ENCODE measurements around the gene HK1.

HK1 gene

DNA sequence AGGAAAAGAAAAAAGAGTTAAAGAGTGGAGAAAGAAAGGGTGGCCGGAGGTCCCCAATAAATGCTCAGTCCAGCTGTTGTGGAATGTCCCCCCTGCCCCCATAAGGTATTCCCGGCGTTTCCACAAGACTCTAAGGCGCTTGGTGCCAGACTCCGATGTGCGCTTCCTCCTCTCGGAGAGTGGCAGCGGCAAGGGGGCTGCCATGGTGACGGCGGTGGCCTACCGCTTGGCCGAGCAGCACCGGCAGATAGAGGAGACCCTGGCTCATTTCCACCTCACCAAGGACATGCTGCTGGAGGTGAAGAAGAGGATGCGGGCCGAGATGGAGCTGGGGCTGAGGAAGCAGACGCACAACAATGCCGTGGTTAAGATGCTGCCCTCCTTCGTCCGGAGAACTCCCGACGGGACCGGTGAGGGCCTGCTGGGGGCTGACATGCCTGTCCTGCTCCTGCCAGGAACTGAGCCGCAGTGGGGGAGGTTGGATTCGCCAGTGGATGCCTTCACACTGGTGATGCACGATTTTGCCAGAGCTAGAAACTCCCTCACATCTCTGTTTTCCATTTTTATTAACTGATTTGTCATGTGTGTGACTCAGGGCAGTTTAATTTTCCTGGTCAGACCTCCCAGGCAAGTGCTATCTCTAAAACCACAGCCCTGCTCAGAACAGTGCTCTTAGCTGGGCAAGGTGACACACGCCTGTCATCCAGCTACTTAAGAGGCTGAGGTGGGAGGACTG is 104.3 kb downstream of the HK1 start:
- DNase-seq = no peak

DNA sequence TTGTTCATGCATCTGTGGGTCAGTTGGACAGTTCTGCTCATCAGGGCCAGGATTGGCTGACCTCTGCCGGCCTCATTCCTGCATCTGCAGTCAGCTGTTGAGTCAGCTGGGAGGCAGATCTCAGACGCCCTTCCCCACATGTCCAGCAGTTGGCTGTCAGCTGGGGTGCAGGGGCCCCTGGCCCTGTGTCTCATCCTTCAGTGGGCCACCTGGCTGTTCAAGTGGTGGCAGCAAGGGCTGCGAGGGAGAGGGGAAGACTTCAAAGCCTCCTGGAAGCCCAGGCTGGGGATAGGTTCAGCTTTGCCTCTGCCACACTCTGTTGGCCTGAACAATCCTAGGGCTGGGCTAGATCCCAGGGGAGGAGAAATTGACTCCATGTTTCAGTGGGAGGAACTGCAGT is 105.3 kb downstream of the HK1 start:
- no peak for DNase-seq

DNA sequence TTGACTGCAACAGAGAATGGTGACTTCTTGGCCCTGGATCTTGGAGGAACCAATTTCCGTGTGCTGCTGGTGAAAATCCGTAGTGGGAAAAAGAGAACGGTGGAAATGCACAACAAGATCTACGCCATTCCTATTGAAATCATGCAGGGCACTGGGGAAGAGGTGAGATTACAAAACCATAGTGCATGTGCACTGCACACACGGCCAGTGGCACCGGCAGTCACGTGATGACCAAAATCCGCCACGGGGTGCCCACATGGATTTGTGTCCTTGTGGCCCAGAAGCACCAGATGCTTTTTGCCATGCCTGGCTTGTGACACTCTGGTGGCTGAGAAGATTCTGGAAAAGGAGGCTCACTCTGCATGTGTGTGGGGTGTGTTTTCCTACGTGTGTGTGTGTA is 106.0 kb downstream of the HK1 start:
- no peak for DNase-seq

DNA sequence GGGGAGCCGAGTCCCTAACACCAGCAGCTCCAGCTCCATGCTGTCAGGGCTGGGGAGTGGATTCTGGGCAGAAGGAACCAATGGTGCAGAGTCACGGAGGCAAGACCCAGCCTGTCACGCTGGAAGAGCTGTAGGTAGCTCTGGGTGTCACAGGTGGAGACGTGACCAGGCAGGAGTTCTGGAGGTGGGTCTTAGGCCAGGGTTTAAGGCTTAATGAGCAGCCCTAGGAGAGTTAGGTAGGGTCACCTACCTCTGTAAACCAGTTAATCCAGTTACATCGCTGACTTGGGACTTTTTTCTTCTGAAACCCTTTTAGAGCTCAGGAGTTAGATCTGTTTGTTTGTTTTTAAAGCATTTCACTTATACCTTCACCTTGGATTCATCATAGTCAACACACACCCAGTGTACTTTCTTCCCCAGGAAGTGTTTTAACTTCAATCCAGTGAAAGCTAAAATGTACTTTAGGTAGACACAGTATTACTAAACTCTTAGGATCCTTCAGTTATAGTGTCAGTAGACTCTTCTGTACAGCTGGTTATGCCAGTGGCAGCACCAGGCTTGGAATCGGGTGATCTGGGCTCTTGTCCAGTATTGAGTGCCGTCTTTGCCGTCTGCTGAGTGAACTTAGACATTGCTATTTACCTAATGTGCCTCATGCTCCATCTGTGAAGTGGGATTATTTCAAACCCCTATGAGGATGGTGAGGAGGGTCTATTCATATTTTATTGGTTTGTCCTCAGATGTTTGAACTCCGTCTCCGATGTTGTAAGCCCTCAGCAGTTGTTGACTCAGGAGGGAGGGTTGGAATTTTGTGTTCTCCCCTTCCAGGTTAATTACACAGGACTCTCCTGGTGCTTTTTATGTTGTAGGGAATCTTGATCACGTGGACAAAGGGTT is 107.4 kb downstream of the HK1 start:
- no peak for DNase-seq

DNA sequence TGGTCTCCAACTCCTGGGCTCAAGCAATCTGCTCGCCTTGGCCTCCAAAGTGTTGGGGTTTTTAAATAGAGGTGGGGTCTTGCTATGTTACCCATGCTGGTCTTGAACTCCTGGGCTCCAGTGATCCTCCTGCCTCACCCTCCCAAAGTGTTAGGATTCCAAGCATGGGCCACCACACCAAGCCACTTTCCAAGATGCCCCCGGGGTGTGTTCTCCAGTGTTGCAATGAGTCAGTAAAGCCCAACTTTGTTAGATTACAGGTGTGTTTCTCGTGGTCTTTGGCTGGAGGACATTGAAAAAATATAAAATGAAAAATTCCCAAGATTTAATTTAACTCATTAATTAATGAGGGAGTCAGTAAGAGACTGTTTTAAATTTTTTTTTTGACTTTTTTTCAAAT is 109.2 kb downstream of the HK1 start:
- no peak for DNase-seq

DNA sequence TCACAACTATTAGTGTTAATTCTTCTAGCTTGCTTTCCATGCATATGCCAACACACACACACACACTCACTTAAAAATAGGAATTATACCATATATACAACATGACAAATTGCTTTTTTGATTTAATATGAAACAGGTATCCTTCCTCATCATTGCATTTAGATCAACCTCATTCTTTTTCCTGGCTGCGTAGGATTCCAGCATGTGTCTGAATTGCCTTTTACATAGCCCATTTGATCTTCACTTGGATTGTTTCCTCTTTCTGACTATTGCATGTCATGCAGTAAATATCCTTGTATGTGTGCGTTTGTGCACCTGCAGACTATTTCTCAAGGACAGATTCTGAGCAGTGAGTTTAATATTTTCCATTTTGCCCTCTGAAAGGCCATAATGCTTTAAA is 110.2 kb downstream of the HK1 start:
- no peak for DNase-seq

DNA sequence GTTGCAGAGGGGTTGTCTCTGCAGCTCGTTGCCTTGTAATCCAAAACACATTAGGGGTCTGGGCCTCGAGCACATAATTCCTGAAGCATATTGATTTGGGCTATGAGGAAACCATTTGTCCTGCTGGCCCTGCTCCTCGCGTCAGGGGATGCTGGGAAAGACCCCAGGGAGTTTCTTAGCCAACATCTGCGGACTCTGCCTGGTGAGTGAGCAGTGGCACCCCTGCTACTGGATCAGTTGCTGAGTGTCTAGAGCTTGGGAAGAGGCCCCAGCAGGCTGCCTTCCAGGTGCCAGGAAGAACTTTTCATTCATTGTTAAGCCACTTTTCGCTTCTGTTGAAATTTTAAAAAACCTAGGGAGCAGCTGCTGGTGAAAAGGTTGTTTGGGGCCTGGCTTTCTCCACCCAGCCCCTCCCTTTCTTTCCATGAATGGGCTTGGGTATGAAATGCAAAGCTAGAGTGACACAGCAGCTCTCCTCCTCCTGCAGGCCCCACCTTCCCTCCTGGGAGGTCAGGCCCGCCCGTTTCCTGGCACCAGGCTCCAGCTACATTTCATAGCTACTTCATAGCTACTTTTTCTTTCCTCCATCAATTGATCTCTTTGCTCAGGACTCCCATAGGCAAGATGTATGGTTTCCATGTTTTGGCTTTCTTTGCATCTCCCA is 111.7 kb downstream of the HK1 start:
- no peak for DNase-seq

DNA sequence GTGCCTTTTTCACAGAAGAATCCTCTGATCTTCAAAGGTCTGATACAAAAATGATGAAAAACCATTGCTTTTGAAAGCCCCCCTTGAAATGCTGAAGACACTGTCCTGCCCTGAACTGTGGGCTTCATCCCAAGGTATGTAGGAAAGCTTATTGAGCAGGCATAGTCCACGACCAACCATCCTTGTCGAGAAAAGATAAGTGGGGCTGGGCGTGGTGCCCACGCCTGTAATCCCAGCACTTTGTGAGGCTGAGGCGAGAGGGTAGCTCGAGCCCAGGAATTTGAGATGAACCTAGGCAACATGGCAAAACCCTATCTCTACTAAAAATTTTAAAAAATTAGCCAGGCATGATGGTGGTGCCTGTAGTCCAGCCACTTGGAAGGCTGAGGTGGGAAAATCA is 112.9 kb downstream of the HK1 start:
- no peak for DNase-seq

DNA sequence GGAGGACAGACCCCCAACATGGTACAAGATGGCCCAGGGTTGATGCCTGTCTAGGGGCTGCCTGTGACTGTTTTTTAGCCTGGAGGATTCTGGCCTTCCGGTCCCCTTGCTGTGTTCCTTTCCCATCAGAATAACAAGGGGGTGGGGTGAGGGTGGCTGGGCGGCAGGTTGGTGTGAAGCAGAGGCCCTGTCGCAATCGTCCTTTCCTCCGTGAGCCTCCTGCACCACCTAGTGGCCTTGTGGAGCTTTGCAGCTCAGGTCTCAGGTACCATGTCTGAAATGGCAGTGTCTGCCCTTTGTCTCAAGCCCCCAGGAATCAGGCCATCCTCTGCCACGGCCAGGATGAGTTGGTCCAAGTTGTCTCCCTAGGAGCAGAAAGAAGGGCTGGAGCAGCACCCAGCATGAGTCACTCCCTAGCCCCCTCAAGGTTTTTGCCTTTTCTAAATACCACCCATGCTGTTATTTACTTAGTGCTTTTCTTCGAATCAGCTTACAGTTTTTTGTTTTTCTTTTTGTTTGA is 114.2 kb downstream of the HK1 start:
- DNase-seq = peak; percentile 78

DNA sequence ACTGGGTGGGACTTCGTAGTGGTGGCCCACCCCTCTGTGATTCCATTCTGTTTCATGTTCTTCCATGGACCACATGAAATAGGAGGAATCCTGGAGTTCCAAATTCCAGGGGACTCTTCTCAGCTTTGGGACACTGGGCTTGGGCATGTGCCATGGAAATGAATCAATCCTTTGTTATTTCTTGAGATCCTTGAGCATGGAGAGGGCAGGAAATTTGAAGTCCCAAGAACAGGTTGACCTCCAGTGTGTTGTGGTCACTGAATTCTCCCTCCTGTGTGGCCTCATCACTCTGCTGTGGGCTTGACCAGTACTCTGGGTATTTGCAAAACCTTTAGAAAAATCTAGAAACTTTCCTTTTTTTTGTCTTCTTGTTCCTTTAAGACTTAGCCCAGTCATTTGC is 115.7 kb downstream of the HK1 start:
- no peak for DNase-seq

DNA sequence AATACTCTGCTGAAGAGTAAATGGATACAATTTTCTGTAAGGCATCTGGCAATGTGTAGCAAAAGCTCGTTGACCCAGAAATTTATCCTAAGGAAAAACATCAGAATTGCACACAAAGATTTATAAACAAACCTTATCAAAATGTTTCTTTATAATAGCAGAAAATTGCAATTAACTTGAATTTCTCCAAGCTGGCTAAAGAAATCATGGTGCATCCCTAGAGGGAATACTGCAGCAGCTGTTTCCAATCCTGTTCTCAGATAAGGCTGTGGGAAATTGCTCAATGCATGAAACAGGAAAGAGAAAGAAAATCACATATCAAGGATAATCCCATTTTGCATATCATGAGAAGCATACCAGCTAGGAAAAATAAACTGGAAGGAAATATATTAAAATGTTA is 119.7 kb downstream of the HK1 start:
- no peak for DNase-seq

DNA sequence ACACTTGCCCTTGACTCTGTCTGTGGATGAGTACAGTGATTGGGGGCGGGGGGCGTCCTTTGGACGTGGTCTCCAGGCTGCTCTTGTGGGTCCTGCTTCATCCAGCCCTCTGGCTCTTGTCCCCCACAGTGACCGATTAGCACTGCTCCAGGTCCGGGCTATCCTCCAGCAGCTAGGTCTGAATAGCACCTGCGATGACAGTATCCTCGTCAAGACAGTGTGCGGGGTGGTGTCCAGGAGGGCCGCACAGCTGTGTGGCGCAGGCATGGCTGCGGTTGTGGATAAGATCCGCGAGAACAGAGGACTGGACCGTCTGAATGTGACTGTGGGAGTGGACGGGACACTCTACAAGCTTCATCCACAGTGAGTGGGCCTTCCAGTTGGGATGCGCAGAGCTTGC is 120.2 kb downstream of the HK1 start:
- no peak for DNase-seq

DNA sequence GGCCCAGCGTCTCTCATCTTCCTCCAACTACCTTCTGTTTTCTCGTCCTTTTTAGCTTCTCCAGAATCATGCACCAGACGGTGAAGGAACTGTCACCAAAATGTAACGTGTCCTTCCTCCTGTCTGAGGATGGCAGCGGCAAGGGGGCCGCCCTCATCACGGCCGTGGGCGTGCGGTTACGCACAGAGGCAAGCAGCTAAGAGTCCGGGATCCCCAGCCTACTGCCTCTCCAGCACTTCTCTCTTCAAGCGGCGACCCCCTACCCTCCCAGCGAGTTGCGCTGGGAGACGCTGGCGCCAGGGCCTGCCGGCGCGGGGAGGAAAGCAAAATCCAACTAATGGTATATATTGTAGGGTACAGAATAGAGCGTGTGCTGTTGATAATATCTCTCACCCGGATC is 122.6 kb downstream of the HK1 start:
- DNase-seq = no peak

DNA sequence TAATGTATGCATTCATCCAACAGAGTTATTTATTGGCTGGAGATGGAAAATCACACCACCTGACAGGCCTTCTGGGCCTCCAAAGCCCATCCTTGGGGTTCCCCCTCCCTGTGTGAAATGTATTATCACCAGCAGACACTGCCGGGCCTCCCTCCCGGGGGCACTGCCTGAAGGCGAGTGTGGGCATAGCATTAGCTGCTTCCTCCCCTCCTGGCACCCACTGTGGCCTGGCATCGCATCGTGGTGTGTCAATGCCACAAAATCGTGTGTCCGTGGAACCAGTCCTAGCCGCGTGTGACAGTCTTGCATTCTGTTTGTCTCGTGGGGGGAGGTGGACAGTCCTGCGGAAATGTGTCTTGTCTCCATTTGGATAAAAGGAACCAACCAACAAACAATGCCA is 123.1 kb downstream of the HK1 start:
- DNase-seq = no peak

DNA sequence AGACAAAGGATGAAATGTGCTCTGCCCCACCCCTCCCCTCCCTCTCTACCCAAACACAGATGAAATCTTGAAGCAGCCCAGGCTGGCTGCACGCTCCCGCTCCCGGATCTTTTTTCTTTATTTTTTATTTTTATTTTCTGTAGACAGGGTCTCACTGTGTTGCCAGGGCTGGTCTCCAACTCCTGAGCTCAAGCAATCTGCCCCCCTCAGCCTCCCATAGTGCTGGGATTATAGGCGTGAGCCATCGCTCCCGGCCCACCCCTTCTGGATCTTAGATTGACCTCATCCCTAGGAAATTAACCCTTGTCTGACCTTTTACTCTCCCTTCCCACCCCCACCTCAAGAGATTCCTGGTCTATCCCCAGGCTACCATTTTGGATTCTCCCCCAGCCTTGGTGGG is 124.1 kb downstream of the HK1 start:
- no peak for DNase-seq

DNA sequence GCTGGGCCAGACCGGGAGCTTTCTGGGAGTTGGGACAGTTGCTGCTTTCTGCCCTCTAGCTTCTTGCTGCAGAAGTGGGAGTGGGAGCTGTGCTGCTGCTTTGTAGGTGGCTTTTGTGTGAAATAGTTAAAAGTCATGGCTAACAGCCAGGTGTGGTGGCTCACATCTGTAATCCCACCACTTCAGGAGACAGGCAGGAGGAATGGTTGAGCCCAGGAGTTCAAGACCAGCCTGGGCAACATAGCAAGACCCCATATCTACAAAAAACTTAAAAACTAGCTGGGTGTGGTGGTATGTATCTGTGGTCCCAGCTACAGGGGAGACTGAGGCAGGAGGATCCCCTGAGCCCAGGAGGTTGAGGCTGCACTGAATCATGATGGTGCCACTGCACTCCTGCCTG is 124.8 kb downstream of the HK1 start:
- DNase-seq = no peak

DNA sequence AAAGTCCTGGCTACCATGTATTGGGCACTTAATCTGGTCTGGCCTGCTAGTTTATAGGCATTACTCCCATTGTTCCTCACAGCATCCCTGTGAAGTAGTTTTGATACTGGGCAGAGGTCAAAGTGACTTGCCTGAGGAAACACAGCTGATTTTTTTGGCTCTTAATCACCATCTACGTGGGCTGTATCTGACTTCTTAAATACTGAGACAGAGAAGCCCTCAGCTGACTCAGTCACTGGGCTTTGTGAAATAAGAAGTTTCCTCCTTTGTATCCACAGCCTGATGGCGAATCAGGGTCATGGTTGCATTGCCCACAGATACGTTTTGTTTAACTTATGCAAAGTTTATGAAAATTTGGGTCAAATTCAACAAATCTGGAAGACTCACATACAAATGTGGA is 125.2 kb downstream of the HK1 start:
- no peak for DNase-seq

DNA sequence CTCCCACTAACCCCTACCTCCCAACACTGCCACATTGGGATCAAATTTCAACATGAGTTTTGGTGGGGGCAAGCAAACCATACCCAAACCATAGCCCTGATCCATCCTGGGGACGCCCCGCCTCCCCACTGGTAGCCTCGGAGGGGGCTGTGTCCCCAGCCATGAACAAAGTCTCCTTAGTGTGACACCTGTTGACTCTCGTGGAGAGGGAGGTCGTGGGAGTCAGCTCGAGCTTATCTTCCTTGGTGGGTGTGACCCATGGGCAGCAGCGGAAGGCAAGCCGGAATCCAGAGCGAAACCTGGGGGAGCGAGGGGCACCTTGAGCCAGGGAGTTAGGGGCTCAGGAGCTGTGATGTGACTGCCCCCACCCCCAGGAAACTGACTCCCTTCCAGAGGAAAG is 126.5 kb downstream of the HK1 start:
- no peak for DNase-seq

DNA sequence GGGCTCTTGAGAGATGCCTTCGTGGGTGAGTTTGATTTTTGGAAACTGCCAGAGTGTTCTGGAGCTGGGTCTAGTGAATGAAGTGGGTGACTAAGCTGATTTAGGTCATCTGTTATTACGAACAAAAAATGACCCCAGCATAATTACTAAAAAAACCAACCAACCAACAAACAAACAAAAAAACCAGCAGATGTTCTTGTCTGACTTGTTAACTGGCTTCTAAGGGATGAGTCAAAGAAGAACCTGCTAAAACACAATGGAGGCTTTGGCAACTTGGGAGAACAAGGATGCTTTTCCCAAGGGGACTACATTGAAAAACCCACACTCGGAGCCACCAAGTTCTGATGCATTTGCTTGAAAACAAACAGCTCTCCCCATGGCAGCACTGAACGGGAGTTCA is 126.9 kb downstream of the HK1 start:
- no peak for DNase-seq

DNA sequence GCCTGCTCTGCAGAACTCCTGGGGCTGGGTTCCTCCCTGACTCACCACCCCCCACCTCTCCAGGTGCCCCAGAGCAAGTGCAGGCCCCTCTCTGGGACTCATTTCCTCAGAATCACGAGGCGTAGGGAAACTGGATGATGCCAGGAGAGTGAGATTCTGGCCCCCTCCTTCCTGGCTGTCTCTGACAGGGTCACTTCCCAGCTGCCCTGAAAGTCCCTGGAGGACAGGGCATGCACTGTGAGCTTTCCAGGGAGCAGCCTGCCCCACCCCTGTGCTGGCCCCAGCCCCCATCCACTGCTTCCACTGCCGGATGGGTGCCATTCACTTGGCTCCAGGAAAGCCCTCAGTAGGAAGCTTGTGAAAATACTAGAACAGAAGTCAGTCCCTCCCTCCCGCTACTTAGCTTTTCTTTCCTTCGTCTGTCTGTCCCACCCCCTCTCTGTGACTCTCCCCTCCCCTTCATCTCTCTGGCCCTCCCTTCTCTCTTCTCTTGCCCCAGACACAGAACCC is 128.1 kb downstream of the HK1 start:
- DNase-seq = no peak

DNA sequence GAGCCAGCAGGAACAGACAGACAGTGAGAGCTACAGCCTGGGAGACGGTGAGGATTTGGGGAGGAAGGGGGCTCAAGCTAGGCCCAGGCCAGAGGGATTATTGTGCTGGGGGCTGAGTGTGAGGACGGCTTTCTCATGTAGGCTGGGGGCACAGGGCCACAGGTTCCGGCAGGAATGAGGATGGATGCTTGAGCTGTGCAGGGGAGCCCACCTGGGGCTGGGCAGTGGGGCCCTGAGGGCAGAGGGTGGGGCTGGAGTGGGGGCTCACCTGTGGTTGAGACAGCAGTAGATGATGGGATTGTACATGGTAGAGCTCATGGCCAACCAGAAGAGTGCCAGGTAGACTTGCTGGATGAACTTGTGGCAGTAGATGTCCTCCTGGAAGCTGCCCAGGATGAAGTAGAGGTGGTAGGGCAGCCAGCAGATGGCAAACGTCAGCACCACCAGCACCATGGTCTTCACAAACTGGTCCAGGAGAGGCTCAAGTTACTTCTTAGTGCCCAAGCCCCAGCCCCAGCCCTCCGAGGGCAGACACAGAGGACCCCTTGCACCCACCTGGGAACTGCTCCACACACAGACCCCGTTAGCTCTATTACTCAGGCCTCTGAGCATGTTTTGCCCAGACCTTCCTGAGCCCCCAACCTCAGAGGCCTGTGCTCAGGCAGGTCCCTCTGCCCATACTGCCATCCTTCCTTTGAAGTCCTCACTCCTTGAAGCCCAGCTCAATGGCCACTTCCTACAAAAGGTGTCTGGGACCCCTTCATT is 128.7 kb downstream of the HK1 start:
- DNase-seq = no peak

DNA sequence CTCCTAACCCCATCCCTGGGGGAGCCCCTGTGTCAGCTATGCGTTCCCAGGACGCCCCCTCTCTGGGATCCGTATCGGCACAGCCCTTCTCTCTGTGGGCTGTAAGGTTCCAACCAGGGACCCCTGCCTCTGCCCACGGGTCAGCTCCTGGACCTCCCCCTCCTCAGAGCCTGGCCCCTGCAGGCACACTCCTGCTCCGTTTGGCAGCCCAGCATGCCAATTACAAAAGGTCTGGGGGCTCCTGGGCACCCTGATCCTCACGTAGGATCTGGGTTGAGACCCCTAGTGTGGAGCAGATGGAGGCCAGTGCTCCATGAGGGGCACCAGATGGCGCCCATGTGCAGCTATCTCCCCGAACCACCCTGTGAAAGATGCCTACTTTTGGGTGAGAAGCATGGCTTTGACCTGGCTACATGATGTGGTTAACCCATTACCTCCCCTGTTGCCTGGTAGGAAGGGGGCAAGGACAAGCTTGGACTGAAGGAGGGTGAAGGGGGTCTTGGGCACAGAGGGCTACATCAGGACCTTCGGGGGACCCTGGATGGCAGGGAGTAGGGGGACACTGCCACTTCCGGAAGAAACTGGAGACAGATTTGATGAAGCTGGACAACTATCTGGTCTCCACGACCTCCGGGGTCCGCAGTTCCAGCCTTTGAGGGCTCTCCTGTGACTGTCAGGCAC is 129.5 kb downstream of the HK1 start:
- peak; percentile 17 for DNase-seq

All from CD4-positive, alpha-beta T cell treated with Interferon gamma for 1 hour (primary cell).